ENCODE measurements around the gene PLXNA2. TPM values are rescaled to one million over a fixed set of nuclear protein-coding genes. Genes with fewer than 3 reads are reported as not detected.

Gene PLXNA2
- total and polyA plus RNA-seq, 2 of the 13 experiments (the other 11 are each of a cell fraction or from before 2014, with no cell fraction given) = 1.1 to 2.1 TPM

DNA sequence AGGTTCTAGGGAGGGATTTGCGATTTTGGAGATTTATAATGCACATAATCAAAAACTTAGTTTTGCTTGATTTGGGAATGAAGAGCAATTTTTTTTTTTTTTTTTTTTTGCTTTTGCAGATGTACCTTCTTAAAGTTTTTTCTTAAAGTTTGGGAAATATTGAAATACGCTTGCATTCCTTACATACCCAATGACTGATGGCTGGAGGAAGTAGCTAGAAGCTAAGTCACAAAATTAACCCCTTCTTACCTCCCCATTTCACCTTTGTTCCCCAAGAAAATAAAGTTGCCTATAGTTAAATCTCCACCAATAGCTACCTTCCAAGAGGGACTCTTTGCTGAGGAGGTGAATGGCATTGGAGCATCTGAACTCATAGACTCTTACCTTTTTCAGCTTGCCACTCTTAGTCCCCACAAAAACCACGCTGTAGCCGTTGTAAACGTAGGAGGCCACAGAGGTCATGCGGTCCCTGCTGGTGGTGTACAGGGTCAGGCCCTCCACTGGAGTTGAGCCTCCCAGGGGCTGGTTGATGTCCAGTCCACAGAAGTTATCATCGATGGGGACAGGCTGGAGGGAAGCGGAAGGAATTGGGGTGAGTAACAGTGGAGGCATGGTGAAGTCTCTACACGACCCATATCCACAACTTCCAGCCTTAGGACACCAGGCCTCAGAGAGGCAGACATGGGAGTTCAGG is 34.1 kb downstream of the PLXNA2 start:
- DNase-seq (ENCODE audit: low spot score) = no peak
- 82% methylated on average over 8 of the region's 9 CpGs for WGBS (ENCODE audit: low lambda C conversion rate)
- no peak for FAIRE-seq
- BruUV-seq (replicated peaks) = no TSS peak
- peaks cover 22% of the 10 kb centered on the region for H3K4me1 ChIP-seq (ENCODE audit: insufficient read depth, low read length)
- no peak overlapping the region for H3K4me2 ChIP-seq (ENCODE audit: low read depth, low read length)
- peaks cover 0 to 2% of the 10 kb centered on the region in 2 experiments; a peak in 2 of 5 replicates for H3K36me3 ChIP-seq (replicated peaks in 1 of 2; ENCODE audit: control insufficient read depth in 1 of 2, insufficient read depth in 2 of 2, low read length in 2 of 2)
- no peak for ATAC-seq
- no peaks in the 10 kb centered on the region for H4K20me1 ChIP-seq (ENCODE audit: insufficient read depth, low read length)
- intact Hi-C loops (cut with micrococcal nuclease; ENCODE audit: unreplicated experiment) = no loop called here
- H3K27me3 ChIP-seq (ENCODE audit: control insufficient read depth in 1 of 2, insufficient read depth in 2 of 2, low read length in 2 of 2) = no peaks in the 10 kb centered on the region
- no peak overlapping the region for H3K9ac ChIP-seq (ENCODE audit: insufficient read depth, low read depth, low read length)
- no peaks in the 10 kb centered on the region for H3K79me2 ChIP-seq (ENCODE audit: insufficient read depth, low read length)
- no peaks in the 10 kb centered on the region for H3K9me3 ChIP-seq (ENCODE audit: low read length)
- no peak overlapping the region for H3K4me3 ChIP-seq (replicated peaks in 1 of 3; ENCODE audit: insufficient read depth in 1 of 3, low read depth in 2 of 3, low read length in 3 of 3)
- TF ChIP-seq NFRKB (IDR thresholded peaks at IDR 0.05) (no peak), AGO2 (optimal IDR thresholded peaks at IDR 0.05; ENCODE audit: low read depth, low read length) (no peak), ZNF44 (CRISPR knock-in tag; IDR thresholded peaks at IDR 0.05) (no peak), HIVEP1 (CRISPR knock-in tag; IDR thresholded peaks at IDR 0.05) (no peak), ZNF570 (CRISPR knock-in tag; IDR thresholded peaks at IDR 0.05; ENCODE audit: borderline replicate concordance) (no peak), ZNF564 (CRISPR knock-in tag; IDR thresholded peaks at IDR 0.05) (no peak), PREB (CRISPR knock-in tag; IDR thresholded peaks at IDR 0.05) (no peak), ZNF850 (CRISPR knock-in tag; conservative IDR thresholded peaks at IDR 0.05) (no peak), ZNF879 (CRISPR knock-in tag; IDR thresholded peaks at IDR 0.05) (no peak), SP2 (CRISPR knock-in tag; IDR thresholded peaks at IDR 0.05) (no peak), ZNF746 (CRISPR knock-in tag; IDR thresholded peaks at IDR 0.05) (no peak), BATF2 (CRISPR knock-in tag; IDR thresholded peaks at IDR 0.05) (no peak), MED1 (CRISPR knock-in tag; IDR thresholded peaks at IDR 0.05) (no peak), SP5 (CRISPR knock-in tag; IDR thresholded peaks at IDR 0.05; ENCODE audit: borderline replicate concordance, low read depth) (no peak), FOXP4 (CRISPR knock-in tag; IDR thresholded peaks at IDR 0.05) (no peak)
- H2AFZ ChIP-seq (ENCODE audit: low read length) = no peak overlapping the region
- CTCF ChIA-PET (ENCODE audit: low intra/inter-chr PET ratio, low total read pairs) = no interaction called here
- POLR2A ChIA-PET = no interaction called here
- H3K27ac ChIP-seq (ENCODE audit: extremely low read length, insufficient read depth, low read length) = no peak overlapping the region
- in situ Hi-C loops (cut with HindIII; ENCODE audit: extremely low pct_ligation_motif_present, low pct_unique_long_range_greater_than_20kb) = no loop called here

All from HepG2 (cell line).